Vagina (tissue), 2 donors: ENCODE measurements around the gene LINC01488.

Experiments used
- POLR2A ChIP-seq, 2 donors: fragments of 450-650 bp; IDR thresholded peaks; one replicate each; pipeline ENCODE4 v1.6.1; 2017; ENCODE audit warnings: antibody characterized with exemption in 2 of 2, mild to moderate bottlenecking in 2 of 2, moderate library complexity in 2 of 2
- POLR2AphosphoS5 ChIP-seq, 2 donors: sonication (generic); formaldehyde crosslinking; IDR thresholded peaks; one replicate each; pipeline ENCODE4 v1.9.0; 2017; ENCODE audit warnings: antibody characterized with exemption in 2 of 2, mild to moderate bottlenecking in 2 of 2, low read depth in 1 of 2; ENCODE audit not compliant: insufficient read depth in 1 of 2
- TF ChIP-seq, protein P1 (sequence below), 3 experiments: fragments of 450-650 bp in 2 of 3; fragments of 200-600 bp in 1 of 3; sonication (generic) in 1 of 3; IDR thresholded peaks; one replicate each; pipeline ENCODE4 v1.5.1; 2017 to 2019; ENCODE audit warnings: antibody characterized with exemption in 3 of 3, mild to moderate bottlenecking in 2 of 3, moderate library complexity in 2 of 3

DNA sequence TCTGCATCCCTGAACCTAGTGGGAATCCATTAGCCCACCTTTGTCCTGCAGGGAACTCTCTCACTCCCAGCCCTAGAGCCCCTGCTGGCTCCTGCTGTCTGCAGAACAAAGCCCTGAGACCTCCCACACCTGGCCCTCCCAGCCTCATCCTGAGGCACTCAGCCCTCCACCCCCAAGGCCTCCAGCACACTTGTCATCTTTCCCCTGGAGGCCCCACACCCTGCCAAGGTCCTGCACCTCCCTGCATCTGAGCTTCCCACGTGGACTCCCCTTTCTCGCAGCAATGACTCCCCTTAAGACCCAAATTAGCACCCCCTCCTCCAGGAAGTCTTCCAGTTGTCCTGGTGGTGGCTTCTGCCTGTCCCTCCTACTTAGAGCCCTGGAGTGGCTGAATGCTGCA, 42.3 kb upstream of the LINC01488 start:
- TF ChIP-seq, protein P1, sequence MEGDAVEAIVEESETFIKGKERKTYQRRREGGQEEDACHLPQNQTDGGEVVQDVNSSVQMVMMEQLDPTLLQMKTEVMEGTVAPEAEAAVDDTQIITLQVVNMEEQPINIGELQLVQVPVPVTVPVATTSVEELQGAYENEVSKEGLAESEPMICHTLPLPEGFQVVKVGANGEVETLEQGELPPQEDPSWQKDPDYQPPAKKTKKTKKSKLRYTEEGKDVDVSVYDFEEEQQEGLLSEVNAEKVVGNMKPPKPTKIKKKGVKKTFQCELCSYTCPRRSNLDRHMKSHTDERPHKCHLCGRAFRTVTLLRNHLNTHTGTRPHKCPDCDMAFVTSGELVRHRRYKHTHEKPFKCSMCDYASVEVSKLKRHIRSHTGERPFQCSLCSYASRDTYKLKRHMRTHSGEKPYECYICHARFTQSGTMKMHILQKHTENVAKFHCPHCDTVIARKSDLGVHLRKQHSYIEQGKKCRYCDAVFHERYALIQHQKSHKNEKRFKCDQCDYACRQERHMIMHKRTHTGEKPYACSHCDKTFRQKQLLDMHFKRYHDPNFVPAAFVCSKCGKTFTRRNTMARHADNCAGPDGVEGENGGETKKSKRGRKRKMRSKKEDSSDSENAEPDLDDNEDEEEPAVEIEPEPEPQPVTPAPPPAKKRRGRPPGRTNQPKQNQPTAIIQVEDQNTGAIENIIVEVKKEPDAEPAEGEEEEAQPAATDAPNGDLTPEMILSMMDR (IDR thresholded peaks at IDR 0.05): no peak
- TF ChIP-seq POLR2AphosphoS5 (IDR thresholded peaks at IDR 0.05; ENCODE audit: insufficient read depth in 1 of 2, low read depth in 1 of 2): no peak
- TF ChIP-seq POLR2A (IDR thresholded peaks at IDR 0.05): no peak
